Body of pancreas (tissue), 4 donors: ENCODE results near the gene IFTAP. TPM values are rescaled to one million over a fixed set of nuclear protein-coding genes. Genes with fewer than 3 reads are reported as not detected.

ENCODE experiments used
- ATAC-seq: fragments of 150-250 bp; one replicate; pipeline ENCODE4 v1.9.1; 2016
- DNase-seq, 4 donors: peaks; one replicate each; pipeline ENCODE4 v3.0.0-alpha.2; 2019
- H3K27ac ChIP-seq, 4 donors: fragments of 200-600 bp; sonication (generic); 1 replicate in 3 of 4; 2 replicates in 1 of 4; pipeline versions ENCODE4 v1.5.1 to v1.6.1; 2016 to 2019; ENCODE audit warnings: mild to moderate bottlenecking in 1 of 4, mixed read lengths in 1 of 4, moderate library complexity in 1 of 4
- H3K27me3 ChIP-seq, 2 donors: fragments of 200-600 bp; sonication (generic); one replicate each; pipeline ENCODE4 v1.6.0; 2016; ENCODE audit warnings: mild to moderate bottlenecking in 1 of 2
- H3K36me3 ChIP-seq, 2 donors: fragments of 200-600 bp; sonication (generic); replicated peaks in 1 of 2; 2 replicates each; pipeline ENCODE4 v1.5.1; 2016; ENCODE audit warnings: low read depth in 2 of 2; ENCODE audit not compliant: insufficient read depth in 1 of 2
- H3K4me1 ChIP-seq: fragments of 200-600 bp; sonication (generic); one replicate; pipeline ENCODE4 v1.6.0; 2016
- H3K4me3 ChIP-seq, 2 donors: fragments of 200-600 bp; sonication (generic); 1 replicate in 1 of 2; 2 replicates in 1 of 2; pipeline ENCODE4 v1.5.1; 2016 to 2019
- H3K9me3 ChIP-seq, 3 donors: fragments of 200-600 bp; sonication (generic); 1 replicate in 2 of 3; 2 replicates in 1 of 3; pipeline ENCODE4 v1.5.1; 2016
- POLR2A ChIP-seq, 3 donors: fragments of 450-650 bp; IDR thresholded peaks; one replicate each; pipeline ENCODE4 v1.6.1; 2016; ENCODE audit warnings: antibody characterized with exemption in 3 of 3, mild to moderate bottlenecking in 2 of 3
- WGBS, 2 donors: methylation state at CpG; one replicate each; pipeline ENCODE4 v1.1.5; 2017; 5-methylcytosine and 5-hydroxymethylcytosine counted together
- intact Hi-C: fragments of 100-400 bp; cut with DNase I; formaldehyde crosslinking; loops from one replicate; pipeline ENCODE4 v1.15.1; 2023
- total RNA-seq, 2 donors: library from RNA; depleted of rRNA; stranded (reverse); fragments of >200 nt; gene quantifications; one replicate each; pipeline ENCODE4 v1.1.0, GENCODE V29; 2016
- TF ChIP-seq, protein P1 (sequence below), 7 experiments: fragments of 450-650 bp in 4 of 7; fragments of 200-600 bp in 3 of 7; sonication (generic) in 3 of 7; IDR thresholded peaks; one replicate each; pipeline ENCODE4 v1.5.1; 2016 to 2019; ENCODE audit warnings: antibody characterized with exemption in 7 of 7

The IFTAP gene
- total RNA-seq, 2 donors from 2014 or later: 11.9 to 14.3 TPM

DNA sequence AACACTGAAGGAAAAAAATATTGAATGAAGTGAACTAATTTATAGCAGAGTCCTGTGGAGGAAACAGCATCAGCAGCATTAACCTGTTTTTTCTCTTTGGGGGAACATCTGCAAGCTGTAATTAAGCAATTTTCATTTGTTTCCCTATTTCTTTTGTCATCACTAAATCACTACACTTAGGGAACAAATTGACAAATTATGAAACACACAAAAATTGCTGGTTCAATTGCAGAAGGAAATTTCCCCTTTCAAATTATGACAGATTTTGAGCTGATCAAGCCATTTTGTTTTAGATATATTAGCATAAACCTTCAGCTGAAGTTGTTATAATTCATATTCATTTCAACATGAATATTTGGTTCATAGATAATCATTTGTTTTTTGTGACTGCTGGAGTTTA is 25.9 kb downstream of the IFTAP start:
- no peak overlapping the region for H3K27ac ChIP-seq
- TF ChIP-seq, protein P1, sequence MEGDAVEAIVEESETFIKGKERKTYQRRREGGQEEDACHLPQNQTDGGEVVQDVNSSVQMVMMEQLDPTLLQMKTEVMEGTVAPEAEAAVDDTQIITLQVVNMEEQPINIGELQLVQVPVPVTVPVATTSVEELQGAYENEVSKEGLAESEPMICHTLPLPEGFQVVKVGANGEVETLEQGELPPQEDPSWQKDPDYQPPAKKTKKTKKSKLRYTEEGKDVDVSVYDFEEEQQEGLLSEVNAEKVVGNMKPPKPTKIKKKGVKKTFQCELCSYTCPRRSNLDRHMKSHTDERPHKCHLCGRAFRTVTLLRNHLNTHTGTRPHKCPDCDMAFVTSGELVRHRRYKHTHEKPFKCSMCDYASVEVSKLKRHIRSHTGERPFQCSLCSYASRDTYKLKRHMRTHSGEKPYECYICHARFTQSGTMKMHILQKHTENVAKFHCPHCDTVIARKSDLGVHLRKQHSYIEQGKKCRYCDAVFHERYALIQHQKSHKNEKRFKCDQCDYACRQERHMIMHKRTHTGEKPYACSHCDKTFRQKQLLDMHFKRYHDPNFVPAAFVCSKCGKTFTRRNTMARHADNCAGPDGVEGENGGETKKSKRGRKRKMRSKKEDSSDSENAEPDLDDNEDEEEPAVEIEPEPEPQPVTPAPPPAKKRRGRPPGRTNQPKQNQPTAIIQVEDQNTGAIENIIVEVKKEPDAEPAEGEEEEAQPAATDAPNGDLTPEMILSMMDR (IDR thresholded peaks at IDR 0.05): no peak
- TF ChIP-seq POLR2A (IDR thresholded peaks at IDR 0.05): no peak
- intact Hi-C loops: no loop called here

DNA sequence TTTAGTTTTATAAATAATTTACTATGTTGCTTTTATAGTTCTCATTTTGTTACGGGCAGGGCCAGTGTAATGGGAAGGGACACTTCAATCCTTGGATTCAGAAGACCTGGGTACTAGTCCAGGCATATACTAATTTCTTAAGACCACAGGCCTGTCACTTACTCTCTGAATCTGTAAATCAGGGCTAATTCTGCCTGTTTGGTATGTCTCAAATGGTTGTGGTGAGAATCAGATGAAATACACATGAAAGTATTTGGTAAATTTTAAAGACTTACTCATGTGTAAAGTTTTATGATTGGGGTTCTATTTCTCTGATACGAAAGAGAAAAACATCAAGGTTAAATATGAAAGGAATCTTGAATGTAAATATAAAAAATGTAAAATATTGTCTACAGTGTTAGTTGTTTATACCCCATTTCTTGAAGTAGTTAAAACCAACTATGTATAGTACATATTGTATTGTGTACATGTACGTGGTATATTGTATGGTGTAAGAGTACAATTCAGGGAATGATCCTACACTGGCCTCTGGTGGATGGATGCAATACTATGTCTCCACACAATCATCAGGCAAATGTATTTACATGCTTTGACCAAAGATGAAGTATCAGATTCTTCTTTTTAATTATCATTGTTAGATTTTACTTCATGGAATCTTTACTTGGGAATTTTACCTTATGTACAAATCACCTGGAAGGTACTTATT is 28.3 kb downstream of the IFTAP start:
- peak in 1 of 4 donors; percentile 16 for DNase-seq

More for the DNA sequence above, 25.9 kb downstream of the IFTAP start:
- H3K4me1 ChIP-seq: peaks cover 7% of the 10 kb centered on the region
- DNase-seq: no peak
- H3K9me3 ChIP-seq: no peaks in the 10 kb centered on the region
- H3K4me3 ChIP-seq: no peak overlapping the region
- no peaks in the 10 kb centered on the region for H3K27me3 ChIP-seq
- no peaks in the 10 kb centered on the region for H3K36me3 ChIP-seq
- ATAC-seq: no peak

DNA sequence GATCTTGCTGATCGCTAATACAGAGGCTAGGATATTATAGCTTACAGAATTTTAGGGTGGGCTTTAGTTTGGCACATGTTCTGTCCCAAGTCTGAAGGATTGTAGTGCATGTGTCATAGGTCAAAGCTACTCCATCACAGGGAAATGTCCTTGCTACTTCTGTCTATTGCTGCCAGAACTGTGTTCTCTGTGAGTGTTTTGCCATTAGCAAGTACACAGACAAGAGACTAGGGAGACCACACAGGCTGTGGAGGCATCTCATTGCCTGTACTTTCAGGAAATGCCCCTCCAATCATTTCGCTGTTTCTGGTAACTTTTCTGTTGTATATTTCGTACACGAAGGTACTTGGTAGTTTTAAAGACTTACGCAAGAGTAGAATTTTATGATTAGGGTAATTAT is 29.2 kb downstream of the IFTAP start:
- peaks cover 18% of the 10 kb centered on the region for H3K4me1 ChIP-seq
- ATAC-seq (no peak), DNase-seq (no peak)
- H3K36me3 ChIP-seq: no peaks in the 10 kb centered on the region
- TF ChIP-seq, protein P1 (IDR thresholded peaks at IDR 0.05): no peak
- no peak for TF ChIP-seq POLR2A (IDR thresholded peaks at IDR 0.05)
- no peak overlapping the region for H3K4me3 ChIP-seq
- 61 to 87% methylated on average over 5 of the region's 5 CpGs for WGBS, 2 donors
- H3K27ac ChIP-seq: no peak overlapping the region
- intact Hi-C loops: no loop called here
- H3K27me3 ChIP-seq: no peaks in the 10 kb centered on the region
- H3K9me3 ChIP-seq: no peaks in the 10 kb centered on the region

More for the DNA sequence above, 28.3 kb downstream of the IFTAP start:
- Histone ChIP-seq H3K27me3 (no peaks in the 10 kb centered on the region), H3K4me1 (peaks cover 9% of the 10 kb centered on the region), H3K9me3 (no peaks in the 10 kb centered on the region), H3K36me3 (no peaks in the 10 kb centered on the region), H3K27ac (no peak overlapping the region), H3K4me3 (no peak overlapping the region)
- no peak for ATAC-seq
- WGBS, 2 donors: 43 to 73% methylated on average over 3 of the region's 3 CpGs
- intact Hi-C loops: no loop called here
- TF ChIP-seq POLR2A (IDR thresholded peaks at IDR 0.05): no peak
- TF ChIP-seq, protein P1 (IDR thresholded peaks at IDR 0.05): peak in 6 of 7 experiments; percentile 17 to 56 (median 44)

DNA sequence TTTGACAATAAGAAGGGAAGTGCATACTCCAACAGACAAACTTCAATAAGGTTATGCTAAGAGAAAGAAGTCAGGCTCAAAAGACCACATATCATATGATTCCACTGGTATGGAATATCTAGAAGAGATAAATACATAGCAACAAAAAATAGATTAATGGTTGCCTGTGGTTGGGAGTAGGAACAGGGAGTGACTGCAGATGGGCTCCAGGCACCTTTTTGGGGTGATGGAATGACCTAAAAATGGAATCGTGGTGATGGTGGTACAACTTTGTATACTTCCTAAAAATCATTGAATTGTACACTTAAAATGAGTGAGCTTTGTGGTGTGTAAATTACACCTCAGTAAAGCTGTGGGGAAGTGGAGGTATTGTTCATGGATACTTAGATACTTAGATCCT is 32.7 kb downstream of the IFTAP start:
- H3K27ac ChIP-seq: no peak overlapping the region
- no peak for TF ChIP-seq POLR2A (IDR thresholded peaks at IDR 0.05)
- intact Hi-C loops: no loop called here
- ATAC-seq (no peak), DNase-seq (no peak)
- H3K36me3 ChIP-seq: no peaks in the 10 kb centered on the region
- H3K4me3 ChIP-seq: no peak overlapping the region
- no peaks in the 10 kb centered on the region for H3K27me3 ChIP-seq
- peaks cover 22% of the 10 kb centered on the region for H3K4me1 ChIP-seq
- no peaks in the 10 kb centered on the region for H3K9me3 ChIP-seq
- WGBS, 2 donors: 95% methylated on average over 1 of the region's 1 CpG

DNA sequence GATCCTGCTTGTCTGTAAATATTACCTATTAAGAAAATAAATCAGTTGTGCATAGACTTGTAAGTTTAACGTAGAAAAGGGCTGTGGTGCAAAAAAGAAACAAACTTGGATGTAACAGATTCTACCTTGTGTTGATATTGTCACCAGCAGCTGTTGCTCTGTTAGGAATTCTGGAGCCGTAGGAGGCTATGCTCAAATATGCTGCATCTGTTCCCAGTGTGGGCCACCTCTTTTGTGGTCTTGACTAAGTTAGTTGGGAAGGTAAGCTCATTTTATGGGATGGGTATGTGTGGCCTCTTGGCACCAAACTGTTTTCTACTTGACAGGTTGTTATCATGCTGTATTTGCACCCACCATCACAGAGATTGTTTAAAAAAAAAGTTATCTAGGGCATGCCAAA is 33.2 kb downstream of the IFTAP start:
- intact Hi-C loops: no loop called here
- no peak overlapping the region for H3K27ac ChIP-seq

DNA sequence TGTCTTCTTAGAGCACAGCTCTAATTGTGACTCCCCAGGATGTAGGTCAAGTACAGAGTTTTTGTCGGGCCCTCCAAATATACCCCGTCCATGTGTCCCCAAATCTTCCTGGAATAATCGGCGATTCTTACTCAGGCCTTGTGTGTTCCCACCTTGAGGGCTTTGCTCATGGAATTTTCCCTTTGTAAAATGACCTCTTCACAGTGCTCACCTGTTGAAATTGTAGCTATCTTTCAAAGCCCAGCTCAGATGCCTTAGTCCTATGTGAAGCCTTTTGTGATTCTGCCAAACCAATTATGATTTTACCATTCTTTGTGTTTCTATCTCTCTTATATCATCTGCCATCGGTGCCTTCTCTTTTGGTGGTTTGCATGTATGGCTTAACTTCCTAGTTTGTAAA is 33.8 kb downstream of the IFTAP start:
- H3K4me3 ChIP-seq: no peak overlapping the region
- H3K9me3 ChIP-seq: no peaks in the 10 kb centered on the region
- no peaks in the 10 kb centered on the region for H3K27me3 ChIP-seq
- no peaks in the 10 kb centered on the region for H3K36me3 ChIP-seq
- peaks cover 22% of the 10 kb centered on the region for H3K4me1 ChIP-seq
- no peak for TF ChIP-seq POLR2A (IDR thresholded peaks at IDR 0.05)
- TF ChIP-seq, protein P1 (IDR thresholded peaks at IDR 0.05): no peak
- no peak for DNase-seq
- intact Hi-C loops: no loop called here
- H3K27ac ChIP-seq: peak overlapping the region in 3 of 4 donors; percentile 36 to 56 (median 45)
- ATAC-seq: no peak
- 73 to 78% methylated on average over 5 of the region's 5 CpGs for WGBS, 2 donors

More for the DNA sequence above, 33.2 kb downstream of the IFTAP start:
- Histone ChIP-seq H3K4me1 (peaks cover 22% of the 10 kb centered on the region), H3K36me3 (no peaks in the 10 kb centered on the region), H3K4me3 (no peak overlapping the region), H3K9me3 (no peaks in the 10 kb centered on the region), H3K27me3 (no peaks in the 10 kb centered on the region)
- no peak for TF ChIP-seq POLR2A (IDR thresholded peaks at IDR 0.05)
- WGBS, 2 donors: 76 to 79% methylated on average over 2 of the region's 2 CpGs
- no peak for ATAC-seq
- DNase-seq: no peak
